ENCODE measurements around the gene USP9X.
A peak's percentile ranks its signal among the peaks of the same experiment; 100 is the strongest.

DNA sequence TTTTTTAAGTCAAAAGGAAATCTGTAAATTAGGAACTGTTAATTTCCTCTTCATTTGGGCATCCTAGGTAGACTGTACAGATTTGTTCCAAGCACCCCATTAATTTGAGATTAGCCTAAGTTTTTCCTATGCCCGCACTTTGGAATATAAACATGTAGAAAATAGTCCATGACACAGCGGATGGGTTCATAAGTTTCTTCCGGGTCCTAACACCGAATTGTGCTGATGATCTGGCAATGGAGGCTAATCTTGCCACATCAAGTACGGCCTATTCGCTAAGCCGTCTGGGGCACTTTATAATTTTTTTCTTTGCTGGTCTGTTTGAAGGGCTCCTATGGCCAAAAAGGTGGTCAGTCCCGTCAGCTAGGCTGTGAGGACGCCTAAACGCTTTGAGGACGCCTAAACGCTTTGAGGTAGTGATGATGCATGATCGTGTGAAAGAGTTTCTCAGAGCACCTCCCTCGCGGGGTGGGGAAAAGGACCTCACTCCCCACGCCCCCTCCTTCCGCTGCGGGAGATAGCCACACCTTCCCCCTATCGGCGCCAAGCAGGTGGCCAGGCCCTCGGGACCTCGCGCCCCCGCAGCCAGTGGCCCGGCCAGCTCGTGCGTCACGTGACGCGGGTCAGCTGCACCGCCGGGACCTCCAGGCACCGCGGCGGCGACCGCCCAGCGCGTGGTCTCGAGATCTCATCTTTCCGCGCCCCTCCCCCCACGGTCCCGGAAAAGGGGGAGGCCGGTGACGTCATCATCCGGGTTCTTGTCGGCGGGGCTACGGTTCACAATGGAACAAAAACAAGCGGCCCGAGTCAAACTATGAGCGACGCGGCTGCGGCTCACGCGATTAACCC lies 977 bp upstream of the USP9X start:
- TF ChIP-seq POLR2AphosphoS5 (IDR thresholded peaks at IDR 0.05; ENCODE audit: low read depth) = peak; percentile 64
- TF ChIP-seq CTCF (IDR thresholded peaks at IDR 0.05; ENCODE audit: insufficient read depth, low read length) = no peak
- TF ChIP-seq SPI1 (IDR thresholded peaks at IDR 0.05; ENCODE audit: borderline replicate concordance, low read depth) = no peak
- no peak for TF ChIP-seq GABPA (IDR thresholded peaks at IDR 0.05; ENCODE audit: low read depth)

All from HL-60 (cell line).